KMS-11 (cell line): ENCODE results near the gene THRSP.
"Not testable (repeated sequence)": the region's sequence is repeated elsewhere in the genome, so short reads cannot be mapped to it uniquely, and the experiment has no call there.

ENCODE experiments used
- H2AFZ ChIP-seq: fragments of 200-600 bp; sonication (generic); 2 replicates; pipeline ENCODE4 v1.6.1; 2016; ENCODE audit warnings: antibody characterized with exemption, mixed run types, low read depth
- H3K27ac ChIP-seq: fragments of 200-600 bp; sonication (generic); 2 replicates; pipeline ENCODE4 v1.6.1; 2016; ENCODE audit warnings: mild to moderate bottlenecking, mixed run types
- H3K27me3 ChIP-seq: fragments of 200-600 bp; sonication (generic); 2 replicates; pipeline ENCODE4 v1.6.1; 2017; ENCODE audit warnings: mild to moderate bottlenecking, low read depth, mixed run types, moderate library complexity; ENCODE audit not compliant: insufficient read depth
- H3K36me3 ChIP-seq: fragments of 200-600 bp; sonication (generic); 2 replicates; pipeline ENCODE4 v1.6.1; 2017; ENCODE audit warnings: mild to moderate bottlenecking, mixed run types; ENCODE audit not compliant: insufficient read depth
- H3K4me1 ChIP-seq: fragments of 200-600 bp; sonication (generic); 2 replicates; pipeline ENCODE4 v1.6.1; 2016; ENCODE audit warnings: mild to moderate bottlenecking, low read depth, mixed run types; ENCODE audit not compliant: poor library complexity, severe bottlenecking
- H3K4me2 ChIP-seq: fragments of 200-600 bp; sonication (generic); 2 replicates; pipeline ENCODE4 v1.7.0; 2016; ENCODE audit warnings: mild to moderate bottlenecking, mixed run types
- H3K4me3 ChIP-seq: fragments of 200-600 bp; sonication (generic); IDR thresholded peaks from 2 replicates; pipeline ENCODE4 v1.6.1; 2017; ENCODE audit warnings: low read depth, low read length, mixed read lengths; ENCODE audit not compliant: insufficient read depth
- H3K79me2 ChIP-seq: fragments of 200-600 bp; sonication (generic); 2 replicates; pipeline ENCODE4 v1.6.1; 2016; ENCODE audit warnings: low read depth, mixed run types; ENCODE audit not compliant: insufficient read depth
- H3K9ac ChIP-seq: fragments of 200-600 bp; sonication (generic); 2 replicates; pipeline ENCODE4 v1.6.1; 2016; ENCODE audit warnings: mild to moderate bottlenecking, mixed run types
- H4K20me1 ChIP-seq: fragments of 200-600 bp; sonication (generic); 2 replicates; pipeline ENCODE4 v1.6.1; 2016; ENCODE audit warnings: mild to moderate bottlenecking, mixed run types; ENCODE audit not compliant: insufficient read depth
- CTCF ChIP-seq: fragments of 200-600 bp; sonication (generic); conservative IDR thresholded peaks from 2 replicates; pipeline ENCODE4 v1.6.1; 2017; ENCODE audit warnings: low read depth, mild to moderate bottlenecking, antibody characterized with exemption, low read length, moderate library complexity, mixed read lengths

The THRSP gene

DNA sequence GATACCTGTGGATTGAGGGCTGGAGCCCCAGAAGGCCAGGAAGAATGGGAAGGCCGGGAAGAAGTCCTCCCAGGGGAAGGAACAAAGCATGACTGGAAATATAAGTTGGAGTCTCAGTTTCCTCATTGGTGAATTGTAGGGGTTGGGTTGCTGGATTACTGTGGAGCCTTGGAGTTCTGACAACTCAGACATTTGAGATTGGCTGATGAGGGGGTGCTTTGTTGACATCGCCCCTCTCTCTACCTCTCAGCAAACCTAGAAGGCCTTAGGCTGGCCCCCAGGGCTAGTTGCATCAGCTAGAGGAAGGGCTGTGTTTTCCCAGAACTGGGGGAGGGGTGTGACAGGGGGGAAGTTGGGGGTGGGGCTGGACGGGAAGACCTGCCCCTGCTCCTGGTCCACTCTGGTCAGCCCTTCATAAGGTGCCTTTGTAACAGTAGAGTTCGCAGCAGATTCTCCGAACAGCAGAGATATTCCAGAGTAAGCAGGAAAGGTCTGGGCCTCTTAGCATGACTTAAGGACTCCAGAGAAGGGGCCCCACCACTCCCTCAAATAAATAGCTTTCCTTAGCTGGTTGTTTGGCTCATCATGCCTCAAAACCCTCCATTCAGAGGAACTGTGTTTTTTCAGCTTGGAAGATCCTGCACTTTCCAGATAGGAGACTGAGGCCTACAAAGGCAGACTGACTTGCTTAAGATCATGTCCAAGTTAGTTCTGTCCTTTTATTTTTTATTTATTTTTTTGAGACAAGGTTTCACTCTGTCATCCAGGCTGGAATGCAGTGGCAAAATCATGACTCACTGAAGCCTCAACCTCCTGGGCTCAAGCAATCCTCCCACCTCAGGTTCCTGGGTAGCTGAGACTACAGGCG is 12.5 kb upstream of the THRSP start:
- Histone ChIP-seq H3K4me2 (no peak overlapping the region), H3K9ac (no peak overlapping the region), H3K4me1 (peaks cover 6% of the 10 kb centered on the region), H4K20me1 (no peaks in the 10 kb centered on the region), H3K79me2 (no peaks in the 10 kb centered on the region), H3K27me3 (no peaks in the 10 kb centered on the region), H3K36me3 (no peaks in the 10 kb centered on the region), H2AFZ (no peak overlapping the region), H3K27ac (no peak overlapping the region), H3K4me3 (no peak overlapping the region)
- no peak for TF ChIP-seq CTCF

GRCh38 chr11:78054971-78055370 is 8.7 kb upstream of the THRSP start:
- H3K9ac ChIP-seq: no peak overlapping the region
- H3K79me2 ChIP-seq: no peaks in the 10 kb centered on the region
- H3K27ac ChIP-seq: no peak overlapping the region
- no peaks in the 10 kb centered on the region for H3K27me3 ChIP-seq
- no peak overlapping the region for H3K4me2 ChIP-seq
- H3K4me1 ChIP-seq: no peaks in the 10 kb centered on the region
- H2AFZ ChIP-seq: no peak overlapping the region
- no peak for TF ChIP-seq CTCF
- H3K36me3 ChIP-seq: no peaks in the 10 kb centered on the region
- H4K20me1 ChIP-seq: no peaks in the 10 kb centered on the region
- H3K4me3 ChIP-seq: no peak overlapping the region

- no peaks in the 10 kb centered on the region for H3K36me3 ChIP-seq
- no peak overlapping the region for H2AFZ ChIP-seq
- no peaks in the 10 kb centered on the region for H4K20me1 ChIP-seq
- H3K27ac ChIP-seq: no peak overlapping the region
- no peak overlapping the region for H3K4me3 ChIP-seq
- no peaks in the 10 kb centered on the region for H3K4me1 ChIP-seq
- no peak overlapping the region for H3K9ac ChIP-seq
- H3K79me2 ChIP-seq: no peaks in the 10 kb centered on the region
- TF ChIP-seq CTCF: no peak
- H3K27me3 ChIP-seq: no peaks in the 10 kb centered on the region
- H3K4me2 ChIP-seq: no peak overlapping the region
These were observed 7.6 kb upstream of the THRSP start for GRCh38 chr11:78056093-78056492.

- Histone ChIP-seq H3K4me1 (no peaks in the 10 kb centered on the region), H3K27ac (no peak overlapping the region), H4K20me1 (no peaks in the 10 kb centered on the region), H3K27me3 (no peaks in the 10 kb centered on the region), H3K9ac (no peak overlapping the region), H3K4me3 (no peak overlapping the region), H3K36me3 (no peaks in the 10 kb centered on the region), H3K4me2 (no peak overlapping the region), H3K79me2 (no peaks in the 10 kb centered on the region), H2AFZ (no peak overlapping the region)
- no peak for TF ChIP-seq CTCF
These were observed 6.1 kb upstream of the THRSP start for GRCh38 chr11:78057462-78058055.

DNA sequence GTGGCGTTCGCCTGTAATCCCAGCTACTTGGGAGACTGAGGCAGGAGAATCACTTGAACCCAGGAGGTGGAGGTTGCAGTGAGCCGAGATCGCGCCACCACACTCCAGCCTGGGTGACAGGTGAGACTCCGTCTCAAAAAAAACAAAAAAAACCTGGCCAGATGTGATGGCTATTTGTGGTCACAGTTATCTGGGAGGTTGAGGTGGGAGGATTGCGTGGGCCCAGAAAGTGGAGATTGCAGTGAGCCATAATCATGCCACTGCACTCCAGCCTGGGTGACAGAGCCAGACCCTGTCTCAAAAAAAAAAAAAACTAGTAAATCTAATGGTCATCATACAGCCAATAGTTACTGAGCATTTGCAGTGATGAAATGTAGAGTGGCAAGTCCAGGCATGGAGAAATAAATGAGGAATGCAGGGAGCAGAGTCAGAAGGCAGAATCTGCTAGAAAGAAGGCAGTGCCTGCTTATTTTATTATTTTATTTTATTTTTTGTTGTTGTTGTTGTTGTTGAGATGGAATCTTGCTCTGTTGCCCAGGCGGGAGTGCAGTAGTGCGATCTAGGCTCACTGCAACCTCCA is 3.8 kb upstream of the THRSP start:
- H3K4me3 ChIP-seq, H3K9ac ChIP-seq, H4K20me1 ChIP-seq, H3K79me2 ChIP-seq, H2AFZ ChIP-seq, H3K36me3 ChIP-seq, H3K27me3 ChIP-seq, H3K4me2 ChIP-seq, H3K27ac ChIP-seq, H3K4me1 ChIP-seq: not testable (repeated sequence)
